ENCODE measurements around the gene RIMBP2. TPM values are rescaled to one million over a fixed set of nuclear protein-coding genes. Genes with fewer than 3 reads are reported as not detected.

RIMBP2 gene
- total RNA-seq, 4 donors from 2014 or later = 1.5 to 5.3 (median 2.7) TPM

DNA sequence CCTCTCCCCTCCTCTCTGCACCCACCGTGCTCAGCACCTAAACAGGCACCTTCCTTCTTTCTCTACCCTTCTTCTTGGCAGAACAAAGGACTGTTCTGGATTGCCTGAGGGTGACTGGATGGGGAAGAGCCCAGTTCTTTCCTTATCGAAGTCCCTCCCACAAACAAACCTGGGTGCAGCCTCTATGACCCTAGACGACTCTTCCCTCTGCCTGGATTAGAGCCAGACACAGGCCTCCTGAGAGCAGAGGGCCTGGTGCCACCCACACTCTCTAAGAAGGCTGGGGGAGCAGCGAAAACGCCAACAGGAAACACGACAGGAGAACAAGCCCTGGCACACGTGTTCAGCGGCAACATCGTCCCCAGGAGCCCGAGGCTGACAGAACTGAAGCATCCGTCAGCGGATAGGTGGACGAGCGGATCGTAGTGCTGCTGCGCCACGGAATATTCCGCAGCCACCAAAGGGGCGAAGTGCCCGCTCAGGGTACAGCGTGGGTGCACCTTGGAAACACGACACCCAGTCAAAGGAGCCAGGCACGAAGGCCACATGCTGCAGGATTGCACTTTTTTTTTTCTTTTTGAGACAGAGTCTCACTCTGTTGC, 38.0 kb downstream of the RIMBP2 start:
- H3K4me3 ChIP-seq (ENCODE audit: low read depth, poor library complexity, severe bottlenecking) = no peak overlapping the region
- DNase-seq (ENCODE audit: low spot score in 2 of 2) = no peak
- TF ChIP-seq POLR2A (IDR thresholded peaks at IDR 0.05) = no peak
- TF ChIP-seq, protein P1, sequence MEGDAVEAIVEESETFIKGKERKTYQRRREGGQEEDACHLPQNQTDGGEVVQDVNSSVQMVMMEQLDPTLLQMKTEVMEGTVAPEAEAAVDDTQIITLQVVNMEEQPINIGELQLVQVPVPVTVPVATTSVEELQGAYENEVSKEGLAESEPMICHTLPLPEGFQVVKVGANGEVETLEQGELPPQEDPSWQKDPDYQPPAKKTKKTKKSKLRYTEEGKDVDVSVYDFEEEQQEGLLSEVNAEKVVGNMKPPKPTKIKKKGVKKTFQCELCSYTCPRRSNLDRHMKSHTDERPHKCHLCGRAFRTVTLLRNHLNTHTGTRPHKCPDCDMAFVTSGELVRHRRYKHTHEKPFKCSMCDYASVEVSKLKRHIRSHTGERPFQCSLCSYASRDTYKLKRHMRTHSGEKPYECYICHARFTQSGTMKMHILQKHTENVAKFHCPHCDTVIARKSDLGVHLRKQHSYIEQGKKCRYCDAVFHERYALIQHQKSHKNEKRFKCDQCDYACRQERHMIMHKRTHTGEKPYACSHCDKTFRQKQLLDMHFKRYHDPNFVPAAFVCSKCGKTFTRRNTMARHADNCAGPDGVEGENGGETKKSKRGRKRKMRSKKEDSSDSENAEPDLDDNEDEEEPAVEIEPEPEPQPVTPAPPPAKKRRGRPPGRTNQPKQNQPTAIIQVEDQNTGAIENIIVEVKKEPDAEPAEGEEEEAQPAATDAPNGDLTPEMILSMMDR (IDR thresholded peaks at IDR 0.05) = no peak
- intact Hi-C loops (cut with DNase I; ENCODE audit: low total_unique reads) = no loop called here
- 53 to 65% methylated on average over 17 to 23 of the region's 23 CpGs for WGBS, 2 donors

DNA sequence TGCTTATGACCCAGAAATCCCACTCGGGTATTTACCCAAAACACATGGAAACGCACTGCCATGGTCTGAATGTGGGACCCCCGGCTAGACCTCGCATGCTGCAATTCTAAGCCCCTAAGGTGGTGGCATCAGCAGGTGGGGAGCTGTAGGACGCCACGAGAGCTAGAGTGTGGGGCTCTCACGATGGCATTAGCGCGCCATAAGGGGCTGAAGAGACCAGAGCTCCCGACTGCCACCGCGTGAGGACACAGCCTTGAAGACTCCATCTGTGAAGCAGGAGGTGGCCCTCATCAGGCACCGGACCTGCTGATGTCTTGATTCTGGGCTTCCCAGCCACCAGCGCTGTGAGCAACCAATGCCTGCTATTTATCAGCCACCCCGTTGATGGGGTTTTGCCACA, 40.3 kb downstream of the RIMBP2 start:
- intact Hi-C loops (cut with DNase I; ENCODE audit: low total_unique reads) = no loop called here
- TF ChIP-seq, protein P1 (IDR thresholded peaks at IDR 0.05) = no peak
- TF ChIP-seq POLR2A (IDR thresholded peaks at IDR 0.05) = no peak
- no peak for DNase-seq (ENCODE audit: low spot score in 2 of 2)
- WGBS, 2 donors = 95 to 96% methylated on average over 13 to 15 of the region's 15 CpGs
- H3K4me3 ChIP-seq (ENCODE audit: low read depth, poor library complexity, severe bottlenecking) = no peak overlapping the region

DNA sequence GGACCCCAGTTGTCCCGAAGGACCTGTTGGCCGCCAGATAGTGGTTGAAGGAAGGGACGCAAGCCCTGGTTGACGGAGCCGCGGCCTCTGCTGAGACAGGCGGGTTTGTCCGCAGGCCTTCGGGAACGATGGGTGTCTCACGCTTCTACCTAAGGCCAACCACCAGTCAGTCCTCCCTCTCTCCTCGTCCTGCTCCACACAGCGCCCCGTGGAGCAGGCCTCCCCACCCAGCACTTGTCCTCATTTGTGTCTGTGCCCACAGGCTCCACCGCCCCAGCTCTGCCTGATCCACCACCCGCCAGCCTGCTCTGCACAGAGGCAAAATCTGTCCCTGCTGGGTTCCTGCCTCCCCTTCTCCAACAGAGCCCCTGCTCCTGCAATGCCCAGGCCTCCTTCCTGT, 41.0 kb downstream of the RIMBP2 start:
- TF ChIP-seq, protein P1 (IDR thresholded peaks at IDR 0.05) = no peak
- no peak for TF ChIP-seq POLR2A (IDR thresholded peaks at IDR 0.05)
- 94 to 96% methylated on average over 16 of the region's 16 CpGs for WGBS, 2 donors
- intact Hi-C loops (cut with DNase I; ENCODE audit: low total_unique reads) = no loop called here
- H3K4me3 ChIP-seq (ENCODE audit: low read depth, poor library complexity, severe bottlenecking) = no peak overlapping the region
- no peak for DNase-seq (ENCODE audit: low spot score in 2 of 2)

DNA sequence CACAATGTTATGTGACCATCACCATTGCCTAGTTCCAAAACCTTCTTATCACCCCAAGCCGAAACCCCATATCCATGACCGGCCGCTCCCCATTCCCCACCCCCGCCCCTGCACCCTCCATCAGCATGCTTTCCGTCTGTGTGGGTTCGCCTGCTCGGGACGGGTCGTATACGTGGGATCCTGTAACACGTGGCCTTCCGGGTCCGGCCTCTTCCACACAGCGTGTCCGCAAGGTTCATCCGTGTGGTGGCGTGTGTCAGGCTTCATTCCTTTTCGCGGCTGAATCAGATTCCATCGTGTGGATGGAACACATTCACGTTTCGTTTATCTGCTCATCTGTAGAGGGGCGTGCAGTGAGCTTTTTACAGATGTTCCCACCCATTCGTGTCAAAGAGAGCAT, 41.4 kb downstream of the RIMBP2 start:
- no peak for TF ChIP-seq POLR2A (IDR thresholded peaks at IDR 0.05)
- TF ChIP-seq, protein P1 (IDR thresholded peaks at IDR 0.05) = no peak
- WGBS, 2 donors = 93 to 94% methylated on average over 24 of the region's 24 CpGs
- intact Hi-C loops (cut with DNase I; ENCODE audit: low total_unique reads) = no loop called here

DNA sequence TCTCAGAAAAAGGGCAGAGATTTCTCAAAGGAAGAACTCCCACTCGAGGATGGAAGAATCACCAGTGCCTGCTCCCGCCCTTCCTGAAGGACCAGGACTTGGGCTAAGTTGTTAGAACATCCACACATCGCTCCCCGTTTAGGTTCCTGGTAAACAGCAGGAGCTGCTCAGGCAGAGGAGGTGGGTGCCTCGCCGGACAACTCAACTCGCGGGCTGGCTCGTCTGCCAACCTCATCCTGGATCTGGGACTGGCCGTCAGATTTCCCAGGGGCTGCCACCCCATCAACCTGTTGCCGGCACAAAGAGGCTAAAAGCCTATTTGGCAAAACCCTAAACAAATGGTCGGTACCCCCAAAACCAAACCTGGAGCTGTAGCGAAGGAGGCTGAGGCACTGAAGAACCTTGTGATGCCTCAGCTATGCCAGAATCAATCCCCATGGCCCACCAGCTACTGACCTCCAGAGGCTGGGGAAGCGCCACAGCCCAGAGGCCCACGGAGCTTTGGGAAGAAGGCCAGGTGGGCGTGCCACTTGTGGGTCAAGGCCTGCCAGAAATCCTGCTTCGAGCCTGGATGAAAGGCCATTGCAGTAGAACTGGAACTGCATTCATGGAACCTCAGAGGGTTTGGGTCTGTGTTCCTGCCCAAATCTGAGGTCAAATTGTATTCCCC, 42.9 kb downstream of the RIMBP2 start:
- intact Hi-C loops (cut with DNase I; ENCODE audit: low total_unique reads) = no loop called here
- 69 to 71% methylated on average over 17 of the region's 17 CpGs for WGBS, 2 donors
- no peak overlapping the region for H3K4me3 ChIP-seq (ENCODE audit: low read depth, poor library complexity, severe bottlenecking)
- DNase-seq (ENCODE audit: low spot score in 2 of 2) = no peak
- TF ChIP-seq, protein P1 (IDR thresholded peaks at IDR 0.05) = no peak
- TF ChIP-seq POLR2A (IDR thresholded peaks at IDR 0.05) = no peak

More for the DNA sequence above, 41.4 kb downstream of the RIMBP2 start:
- H3K4me3 ChIP-seq (ENCODE audit: low read depth, poor library complexity, severe bottlenecking) = no peak overlapping the region
- no peak for DNase-seq (ENCODE audit: low spot score in 2 of 2)

All from lower leg skin (tissue), 4 donors.